Measurements from ENCODE around the gene LHX6.

Gene LHX6

GRCh38 chr9:122190597-122191381 is 38.0 kb downstream of the LHX6 start:
- no peak overlapping the region for H3K9ac ChIP-seq (ENCODE audit: low read length)
- TF ChIP-seq EZH2phosphoT487 (IDR thresholded peaks at IDR 0.05; ENCODE audit: low read depth), result no peak
- H2AFZ ChIP-seq (ENCODE audit: low read depth, low read length), result no peak overlapping the region
- H3K27ac ChIP-seq (ENCODE audit: low read length), result no peak overlapping the region
- no peak overlapping the region for H3K4me3 ChIP-seq (ENCODE audit: low read length)
- H3K4me1 ChIP-seq (ENCODE audit: low read length), result no peaks in the 10 kb centered on the region
- H3K9me3 ChIP-seq (ENCODE audit: insufficient read depth, low read length), result no peaks in the 10 kb centered on the region
- H3K27me3 ChIP-seq (ENCODE audit: low read depth, low read length), result 0 out of 2 replicates have a peak, but pooled peaks cover 6% of the 10 kb centered on the region
- H3K4me2 ChIP-seq (ENCODE audit: low read length), result no peak overlapping the region
- H4K20me1 ChIP-seq (ENCODE audit: insufficient read depth, low read length), result no peaks in the 10 kb centered on the region
- no peaks in the 10 kb centered on the region for H3K79me2 ChIP-seq (ENCODE audit: low read length)
- H3K36me3 ChIP-seq (replicated peaks; ENCODE audit: low read depth, low read length), result no peaks in the 10 kb centered on the region

- Histone ChIP-seq H3K36me3 (replicated peaks; ENCODE audit: low read depth, low read length) (no peaks in the 10 kb centered on the region), H2AFZ (ENCODE audit: low read depth, low read length) (no peak overlapping the region), H3K4me2 (ENCODE audit: low read length) (no peak overlapping the region), H3K79me2 (ENCODE audit: low read length) (no peaks in the 10 kb centered on the region), H3K4me3 (ENCODE audit: low read length) (no peak overlapping the region), H3K4me1 (ENCODE audit: low read length) (no peaks in the 10 kb centered on the region), H3K27me3 (ENCODE audit: low read depth, low read length) (peaks cover 4% of the 10 kb centered on the region; the same call in 1 of the 2 replicates), H3K27ac (ENCODE audit: low read length) (no peak overlapping the region), H3K9me3 (ENCODE audit: insufficient read depth, low read length) (no peaks in the 10 kb centered on the region), H4K20me1 (ENCODE audit: insufficient read depth, low read length) (no peaks in the 10 kb centered on the region), H3K9ac (ENCODE audit: low read length) (no peak overlapping the region)
- TF ChIP-seq CTCF (IDR thresholded peaks at IDR 0.05; ENCODE audit: low read depth, low read length) (no peak), EZH2phosphoT487 (IDR thresholded peaks at IDR 0.05; ENCODE audit: low read depth) (no peak)
These were observed 40.4 kb downstream of the LHX6 start for GRCh38 chr9:122188369-122188768.

GRCh38 chr9:122186777-122187470 is 41.8 kb downstream of the LHX6 start:
- H3K9ac ChIP-seq (ENCODE audit: low read length), result no peak overlapping the region
- H3K36me3 ChIP-seq (replicated peaks; ENCODE audit: low read depth, low read length), result no peaks in the 10 kb centered on the region
- no peak overlapping the region for H3K27ac ChIP-seq (ENCODE audit: low read length)
- H3K4me1 ChIP-seq (ENCODE audit: low read length), result no peaks in the 10 kb centered on the region
- no peaks in the 10 kb centered on the region for H3K79me2 ChIP-seq (ENCODE audit: low read length)
- no peak for TF ChIP-seq EZH2phosphoT487 (IDR thresholded peaks at IDR 0.05; ENCODE audit: low read depth)
- H3K4me2 ChIP-seq (ENCODE audit: low read length), result no peak overlapping the region
- peaks cover 15% of the 10 kb centered on the region for H3K27me3 ChIP-seq (ENCODE audit: low read depth, low read length)
- H4K20me1 ChIP-seq (ENCODE audit: insufficient read depth, low read length), result no peaks in the 10 kb centered on the region
- H3K4me3 ChIP-seq (ENCODE audit: low read length), result no peak overlapping the region
- no peak overlapping the region for H2AFZ ChIP-seq (ENCODE audit: low read depth, low read length)
- no peaks in the 10 kb centered on the region for H3K9me3 ChIP-seq (ENCODE audit: insufficient read depth, low read length)

GRCh38 chr9:122186301-122186700 is 42.5 kb downstream of the LHX6 start:
- H3K9me3 ChIP-seq (ENCODE audit: insufficient read depth, low read length), result no peaks in the 10 kb centered on the region
- peaks cover 20% of the 10 kb centered on the region for H3K27me3 ChIP-seq (ENCODE audit: low read depth, low read length)
- no peaks in the 10 kb centered on the region for H3K4me1 ChIP-seq (ENCODE audit: low read length)
- H3K4me2 ChIP-seq (ENCODE audit: low read length), result no peak overlapping the region
- no peak overlapping the region for H3K4me3 ChIP-seq (ENCODE audit: low read length)
- H3K79me2 ChIP-seq (ENCODE audit: low read length), result no peaks in the 10 kb centered on the region
- TF ChIP-seq CTCF (IDR thresholded peaks at IDR 0.05; ENCODE audit: low read depth, low read length), result no peak
- TF ChIP-seq EZH2phosphoT487 (IDR thresholded peaks at IDR 0.05; ENCODE audit: low read depth), result no peak
- H3K27ac ChIP-seq (ENCODE audit: low read length), result no peak overlapping the region
- H3K36me3 ChIP-seq (replicated peaks; ENCODE audit: low read depth, low read length), result no peaks in the 10 kb centered on the region
- no peaks in the 10 kb centered on the region for H4K20me1 ChIP-seq (ENCODE audit: insufficient read depth, low read length)
- H2AFZ ChIP-seq (ENCODE audit: low read depth, low read length), result no peak overlapping the region
- no peak overlapping the region for H3K9ac ChIP-seq (ENCODE audit: low read length)

GRCh38 chr9:122184551-122184950 is 44.2 kb downstream of the LHX6 start:
- Histone ChIP-seq H3K4me2 (ENCODE audit: low read length) (no peak overlapping the region), H3K27me3 (ENCODE audit: low read depth, low read length) (peaks cover 28% of the 10 kb centered on the region), H3K4me1 (ENCODE audit: low read length) (no peaks in the 10 kb centered on the region), H3K36me3 (replicated peaks; ENCODE audit: low read depth, low read length) (no peaks in the 10 kb centered on the region), H3K9me3 (ENCODE audit: insufficient read depth, low read length) (no peaks in the 10 kb centered on the region), H4K20me1 (ENCODE audit: insufficient read depth, low read length) (no peaks in the 10 kb centered on the region), H3K79me2 (ENCODE audit: low read length) (no peaks in the 10 kb centered on the region), H3K27ac (ENCODE audit: low read length) (no peak overlapping the region), H3K4me3 (ENCODE audit: low read length) (no peak overlapping the region), H3K9ac (ENCODE audit: low read length) (no peak overlapping the region), H2AFZ (ENCODE audit: low read depth, low read length) (no peak overlapping the region)
- TF ChIP-seq CTCF (IDR thresholded peaks at IDR 0.05; ENCODE audit: low read depth, low read length), result no peak
- TF ChIP-seq EZH2phosphoT487 (IDR thresholded peaks at IDR 0.05; ENCODE audit: low read depth), result no peak

Measured in OCI-LY3 (cell line).